NCI-H1694 (cell line): ENCODE measurements around the gene NLGN4X.

Experiments used
- DNase-seq: peaks from one replicate; lab custom pipeline; 2025; lab: John Stamatoyannopoulos, UW

Gene NLGN4X

DNA sequence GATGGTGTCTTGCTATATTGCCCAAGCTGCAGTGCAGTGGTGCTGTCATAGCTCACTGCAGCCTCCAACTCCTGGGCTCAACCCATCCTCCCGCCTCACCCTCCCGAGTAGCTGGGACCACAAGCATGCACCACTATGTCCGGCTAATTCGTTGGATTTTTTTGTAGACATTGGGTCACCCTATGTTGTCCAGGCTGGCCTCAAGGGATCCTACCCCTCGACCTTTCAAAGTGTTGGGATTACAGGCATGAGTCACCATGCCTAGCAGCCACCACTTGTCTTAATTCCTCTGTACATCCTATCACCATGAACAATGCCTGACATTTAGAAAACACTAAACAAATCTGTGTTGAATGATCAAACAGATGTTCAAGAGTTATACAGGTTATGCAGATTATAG is 76.7 kb downstream of the NLGN4X start:
- DNase-seq = no peak

DNA sequence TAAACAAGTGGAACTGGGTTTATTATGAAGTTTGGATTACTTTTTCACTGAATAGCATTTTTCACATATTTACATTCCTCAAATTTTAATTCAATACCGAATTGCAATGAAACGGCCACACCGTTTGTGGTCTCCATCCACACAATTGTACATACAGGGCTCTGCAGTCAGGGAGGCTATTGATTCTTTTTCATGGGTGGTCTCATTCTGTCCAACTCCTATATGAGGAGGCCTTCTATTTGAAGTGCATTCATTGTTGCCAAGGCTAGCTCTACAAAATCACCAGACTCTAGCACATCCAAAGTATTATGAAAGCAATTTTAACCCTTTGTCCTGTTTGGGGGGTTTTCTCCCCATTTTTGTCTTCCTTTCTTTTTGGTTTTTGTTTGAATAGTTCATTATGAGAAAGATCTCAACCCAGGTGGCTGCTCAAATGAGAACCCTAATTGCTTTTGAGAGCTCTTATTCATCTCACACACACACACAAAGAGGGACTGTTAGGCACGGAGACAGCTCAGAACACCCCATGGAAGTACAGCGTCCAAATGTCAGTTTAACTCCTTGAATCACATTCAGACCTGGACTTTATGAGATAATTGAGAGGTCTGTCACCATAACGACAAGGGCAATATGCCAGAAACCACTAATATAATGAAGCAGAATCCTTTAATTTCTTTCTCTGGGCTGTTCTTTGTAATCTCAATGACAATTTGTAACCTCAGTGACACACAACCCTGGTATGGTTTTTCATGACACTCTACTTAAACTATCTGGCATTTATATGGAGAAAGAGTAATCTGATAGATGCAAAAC is 79.4 kb downstream of the NLGN4X start:
- no peak for DNase-seq

DNA sequence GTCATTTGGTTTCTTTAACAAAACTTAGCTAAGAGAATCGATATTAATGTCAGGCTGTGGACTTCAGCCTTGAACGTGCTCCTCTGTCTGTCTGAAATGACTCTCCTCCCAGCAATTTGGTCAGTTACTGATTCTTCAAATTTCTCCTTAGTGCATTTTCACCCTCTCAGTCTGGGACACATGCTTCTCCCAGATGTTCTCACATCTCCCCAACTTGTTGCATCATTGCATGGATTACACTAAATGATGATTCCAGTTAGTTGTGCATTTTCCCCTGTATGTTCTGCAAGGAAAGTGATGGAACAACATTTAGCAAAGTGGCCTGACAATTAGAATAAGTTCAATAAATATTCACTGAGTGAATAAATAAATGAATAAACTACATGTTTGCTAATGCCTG is 94.4 kb downstream of the NLGN4X start:
- DNase-seq = no peak

DNA sequence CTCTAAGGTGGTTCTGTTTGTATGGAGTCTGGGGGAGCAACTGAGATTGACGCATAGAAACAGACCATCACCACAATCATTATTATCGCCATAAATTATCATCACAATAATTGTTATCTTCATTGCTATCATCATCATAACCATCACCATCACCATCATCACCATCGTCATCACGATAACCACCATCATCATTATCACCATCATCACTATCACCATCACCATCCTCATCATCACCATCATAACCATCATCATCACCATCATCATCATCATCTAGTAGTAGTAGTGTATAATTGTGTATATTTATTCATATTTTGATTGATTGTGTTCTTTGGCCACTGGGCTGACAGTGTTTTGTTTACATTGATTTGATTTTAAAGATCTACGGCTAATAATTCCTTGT is 95.7 kb downstream of the NLGN4X start:
- no peak for DNase-seq

DNA sequence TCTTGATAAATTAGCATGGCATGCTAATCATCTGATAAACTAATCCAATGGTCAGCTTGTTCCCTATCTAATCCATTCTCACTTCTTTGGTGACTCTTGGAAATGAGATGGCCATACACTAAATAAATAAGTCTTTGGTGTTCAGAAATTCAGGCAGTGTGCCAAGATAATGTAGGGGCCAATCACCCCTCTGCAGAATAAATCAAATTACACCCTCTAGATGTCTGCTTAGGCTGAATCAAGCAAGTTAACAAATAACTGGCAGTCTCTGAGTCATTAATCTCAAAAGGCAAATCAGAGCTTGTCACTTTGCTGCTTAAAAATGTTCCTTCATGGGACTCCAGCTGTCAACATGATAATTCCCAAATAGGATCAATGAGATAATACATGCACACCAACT is 97.4 kb downstream of the NLGN4X start:
- no peak for DNase-seq

DNA sequence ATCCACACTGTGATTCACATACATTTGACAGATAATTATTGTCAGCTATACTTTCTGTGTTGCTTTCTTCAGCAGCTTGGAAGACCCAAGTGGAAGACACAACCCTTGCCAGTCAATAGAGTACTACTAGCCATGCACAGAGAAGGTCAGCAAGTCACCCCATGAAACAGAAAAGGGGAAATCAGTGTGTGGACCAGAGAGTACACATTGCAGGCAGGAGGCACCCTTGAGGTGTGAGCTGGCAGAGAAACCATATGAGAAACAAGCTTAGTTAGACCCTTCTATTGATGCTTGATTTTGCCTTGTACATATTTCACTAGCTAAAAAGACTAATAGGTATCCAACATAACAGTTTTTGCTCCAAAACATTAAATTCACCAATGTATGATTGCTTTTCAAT is 99.5 kb downstream of the NLGN4X start:
- DNase-seq = no peak

DNA sequence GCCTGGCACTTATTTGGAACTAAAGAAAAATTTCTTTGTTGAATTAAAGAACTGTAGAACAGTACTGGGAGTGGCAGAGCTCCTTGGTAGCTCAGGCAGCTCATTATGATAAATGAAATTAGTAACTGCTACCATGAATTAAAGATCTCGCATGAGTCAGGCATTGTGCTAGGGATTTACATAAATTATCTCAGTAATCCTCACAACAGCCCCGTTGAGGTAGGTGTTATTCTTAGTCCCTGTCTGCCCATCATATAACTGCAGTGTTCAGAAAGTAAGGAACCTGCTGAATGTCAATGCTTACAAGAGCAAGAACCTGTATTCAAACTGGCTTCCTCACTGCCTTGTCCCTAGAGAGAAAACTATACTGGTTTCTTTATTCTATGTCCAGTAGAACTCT is 108.3 kb downstream of the NLGN4X start:
- DNase-seq = no peak

DNA sequence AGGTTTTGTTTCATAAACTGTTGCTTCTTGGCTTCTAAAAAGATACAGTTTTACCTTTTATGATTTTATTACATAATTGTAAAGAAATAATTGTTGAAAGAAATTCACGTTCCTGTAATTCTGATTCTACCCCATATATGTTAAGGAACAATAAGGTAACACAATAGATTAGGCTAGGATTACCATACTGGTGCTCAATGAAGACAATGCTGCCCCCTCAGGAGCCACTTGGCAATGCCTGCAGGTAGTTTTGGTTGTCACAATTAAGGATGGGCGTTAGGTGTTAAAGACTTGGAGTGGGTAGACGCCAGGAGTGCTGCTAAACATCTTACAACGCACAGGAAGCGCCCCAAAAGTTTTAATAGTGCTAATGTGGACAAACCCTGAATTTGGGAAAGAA is 133.2 kb downstream of the NLGN4X start:
- no peak for DNase-seq

DNA sequence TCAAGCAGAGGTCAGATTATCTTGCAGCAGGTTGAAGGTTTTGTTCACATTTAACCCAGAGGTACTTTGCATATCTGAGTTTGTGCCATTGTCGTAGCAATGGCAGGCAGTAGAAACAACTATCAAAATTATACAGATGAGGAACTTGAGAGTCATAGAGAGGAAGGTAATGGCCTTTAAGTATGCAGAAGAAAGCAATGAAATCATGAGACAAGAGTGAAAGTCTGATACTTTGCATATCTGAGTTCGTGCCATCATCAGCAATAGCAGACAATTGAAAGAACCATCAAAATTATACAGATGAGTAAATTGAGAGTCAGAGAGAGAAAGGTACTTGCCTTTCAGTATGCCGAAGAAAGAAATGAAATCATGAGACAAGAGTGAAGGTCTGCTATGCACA is 154.1 kb downstream of the NLGN4X start:
- DNase-seq = no peak

DNA sequence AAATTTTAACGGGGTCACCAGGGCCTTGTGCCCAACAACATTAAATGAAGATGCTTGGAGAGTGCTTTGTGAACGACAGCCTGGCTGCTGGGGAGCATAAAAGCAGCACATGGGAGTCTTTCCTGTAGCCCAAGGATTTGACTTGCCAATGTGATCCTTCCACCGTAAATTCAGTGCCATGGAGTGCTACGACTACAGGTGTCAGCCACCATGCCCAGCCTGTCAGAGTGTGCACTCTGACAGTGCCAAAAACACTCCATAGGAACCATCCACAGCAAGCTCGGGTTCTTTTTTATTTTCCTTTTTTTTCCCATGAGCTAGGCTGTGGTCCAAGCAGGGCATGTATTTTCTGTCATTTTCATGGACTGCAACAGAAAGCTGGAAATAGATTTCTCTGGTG is 156.9 kb downstream of the NLGN4X start:
- no peak for DNase-seq

DNA sequence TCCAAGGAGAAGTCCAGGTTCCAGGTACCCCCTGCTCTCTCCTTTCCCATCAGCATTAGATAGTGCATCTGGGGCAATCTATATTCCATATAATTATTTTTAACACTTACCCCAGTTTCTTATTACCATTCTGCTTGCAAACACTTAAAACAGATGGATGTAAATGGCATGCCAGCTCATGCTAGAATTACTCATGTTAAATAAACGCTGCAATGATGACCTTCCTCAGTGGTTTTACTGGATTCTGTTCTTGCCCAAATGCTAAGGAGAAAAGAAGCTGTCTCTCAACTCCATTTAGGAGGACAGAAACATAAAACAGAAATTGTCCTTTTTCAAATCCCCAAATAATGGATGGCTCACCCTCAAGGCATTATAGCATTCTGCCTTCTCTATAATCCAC is 161.1 kb downstream of the NLGN4X start:
- DNase-seq = no peak

DNA sequence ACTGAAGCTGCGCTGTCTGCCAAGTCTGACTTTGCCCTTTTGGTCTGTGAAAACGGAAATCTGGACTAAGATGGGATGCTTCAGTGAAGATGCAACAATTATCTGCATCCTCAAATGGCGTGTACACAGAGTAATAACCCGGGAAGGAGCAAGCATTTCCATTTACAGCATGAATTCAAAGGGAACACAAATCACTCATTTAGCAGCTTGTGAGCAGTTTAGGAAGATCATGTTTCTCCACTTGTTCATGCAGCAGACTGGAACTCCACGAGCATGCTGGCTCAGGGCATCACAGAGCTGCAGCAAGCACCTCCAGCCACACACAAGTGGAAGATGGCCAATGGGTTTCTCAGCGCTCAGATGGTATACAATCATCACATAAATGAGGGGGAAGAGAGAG is 175.5 kb downstream of the NLGN4X start:
- peak; percentile 4 for DNase-seq

DNA sequence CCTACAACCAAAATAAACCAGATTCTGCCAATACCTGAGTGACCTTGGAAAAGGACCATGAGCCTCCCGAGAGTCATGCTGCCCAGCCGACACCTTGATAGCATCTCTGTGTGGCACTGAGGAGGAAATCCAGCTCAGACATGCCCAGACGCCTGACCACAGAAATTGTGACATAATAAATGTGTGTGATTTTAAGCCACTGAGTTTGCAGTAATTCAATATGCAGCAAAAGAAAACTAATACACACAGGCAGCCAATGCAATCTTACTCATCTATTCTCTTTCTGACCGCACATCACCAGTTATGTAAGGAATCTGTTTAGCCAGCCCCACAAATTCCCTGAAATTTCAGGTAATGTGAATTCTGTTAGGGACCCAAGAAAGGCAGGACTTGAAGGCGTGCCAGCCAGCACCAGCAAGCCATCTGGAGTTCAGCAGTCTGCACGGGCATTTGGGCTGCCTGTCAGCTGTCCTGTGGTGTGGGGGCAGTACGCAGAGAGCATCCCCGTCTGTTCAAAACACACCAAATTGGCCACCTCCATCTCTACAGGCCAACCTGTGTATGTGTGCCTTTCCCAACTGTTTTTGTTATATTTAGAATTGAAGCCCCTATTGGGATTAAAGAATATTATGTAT is 176.4 kb downstream of the NLGN4X start:
- no peak for DNase-seq

DNA sequence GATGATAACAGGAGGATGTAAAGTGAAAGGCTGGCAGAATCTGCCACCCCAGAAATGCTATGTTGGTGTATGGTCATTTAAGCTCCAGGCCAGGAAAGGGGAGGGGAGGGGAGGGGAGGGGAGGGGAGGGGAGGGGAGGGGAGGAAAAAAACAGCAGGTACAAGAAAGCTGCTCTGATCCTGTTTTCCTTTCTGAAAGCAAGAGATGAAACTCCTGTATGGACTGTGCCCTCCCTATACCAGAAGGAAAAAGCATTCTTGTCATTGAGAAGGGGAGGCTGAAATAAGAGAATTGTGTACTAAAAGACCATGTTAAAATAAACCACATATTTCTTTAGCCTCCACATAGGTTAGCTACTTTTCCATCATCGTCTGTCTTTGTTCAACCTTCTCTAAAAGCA is 179.5 kb downstream of the NLGN4X start:
- DNase-seq = no peak

DNA sequence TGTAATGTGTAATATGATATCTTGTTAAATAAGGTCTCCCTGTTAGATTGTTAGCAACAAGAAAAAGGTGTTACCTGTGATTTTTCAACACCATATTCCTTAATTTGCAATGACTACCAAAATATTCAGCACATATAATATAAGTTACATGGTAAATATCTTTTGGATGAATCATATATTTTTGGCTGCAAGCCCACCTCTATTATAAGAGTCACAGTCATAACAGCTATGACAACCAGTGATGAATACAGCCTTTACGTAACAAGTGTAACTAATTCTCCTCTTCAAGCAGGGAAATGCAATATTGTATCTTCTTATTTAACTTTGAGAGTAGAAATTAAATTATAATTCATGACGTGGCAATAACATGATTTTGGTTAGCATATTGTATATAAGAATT is 187.0 kb downstream of the NLGN4X start:
- DNase-seq = no peak

DNA sequence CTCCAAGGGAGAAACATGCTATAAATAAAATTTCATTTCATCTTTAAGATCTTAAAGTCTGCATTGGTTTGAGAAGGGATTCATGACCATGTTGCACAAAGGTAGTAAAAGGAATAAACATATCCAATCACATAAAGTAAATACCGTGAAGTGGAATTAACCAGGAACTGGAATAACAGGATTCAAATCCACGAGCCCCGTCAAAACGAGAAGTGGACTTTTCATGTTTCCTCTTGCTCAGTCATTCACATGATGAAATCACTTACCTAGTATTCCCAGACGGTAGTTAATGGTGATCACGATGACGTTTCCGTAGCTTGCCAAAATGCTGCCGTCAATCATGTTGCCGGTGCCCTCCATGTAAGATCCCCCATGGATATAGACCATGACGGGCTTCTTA is 199.7 kb downstream of the NLGN4X start:
- DNase-seq = no peak

DNA sequence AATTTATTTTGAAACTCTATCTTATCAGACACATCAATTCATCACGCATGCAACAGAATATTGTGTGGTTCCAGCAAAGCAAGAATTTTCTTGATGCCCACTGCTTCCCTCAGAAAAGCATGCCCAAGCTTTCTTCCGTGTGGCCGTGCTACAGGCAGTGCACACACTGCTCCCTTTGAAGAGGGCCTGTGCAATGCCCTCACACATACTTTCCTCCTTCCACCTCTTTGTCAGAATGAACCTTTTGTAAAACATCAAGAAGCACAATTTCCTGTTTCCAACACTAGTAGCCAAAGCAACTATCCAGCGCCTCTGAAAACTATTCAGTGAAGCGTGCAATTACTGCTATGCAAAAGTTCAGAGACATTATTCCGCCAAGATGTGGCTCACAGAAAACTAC is 201.7 kb downstream of the NLGN4X start:
- no peak for DNase-seq

DNA sequence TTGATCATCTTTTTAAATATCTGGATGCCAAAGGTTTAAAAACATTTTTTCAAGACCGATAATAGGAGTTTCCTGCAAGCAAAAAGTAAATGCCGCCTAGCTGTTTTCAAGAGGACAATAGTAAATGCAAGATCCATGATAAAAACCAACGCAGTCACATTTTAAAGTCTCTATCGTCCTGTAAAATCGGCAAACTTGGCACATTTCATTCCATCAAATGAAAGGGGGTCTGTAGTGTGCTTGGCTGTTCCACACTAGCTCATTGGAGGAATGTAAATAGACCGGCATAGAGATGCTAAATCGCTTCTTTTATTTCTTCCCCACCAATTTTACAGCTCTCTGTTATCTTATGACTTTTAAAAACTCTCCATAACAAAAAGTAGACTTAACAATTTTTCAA is 202.2 kb downstream of the NLGN4X start:
- DNase-seq = no peak

DNA sequence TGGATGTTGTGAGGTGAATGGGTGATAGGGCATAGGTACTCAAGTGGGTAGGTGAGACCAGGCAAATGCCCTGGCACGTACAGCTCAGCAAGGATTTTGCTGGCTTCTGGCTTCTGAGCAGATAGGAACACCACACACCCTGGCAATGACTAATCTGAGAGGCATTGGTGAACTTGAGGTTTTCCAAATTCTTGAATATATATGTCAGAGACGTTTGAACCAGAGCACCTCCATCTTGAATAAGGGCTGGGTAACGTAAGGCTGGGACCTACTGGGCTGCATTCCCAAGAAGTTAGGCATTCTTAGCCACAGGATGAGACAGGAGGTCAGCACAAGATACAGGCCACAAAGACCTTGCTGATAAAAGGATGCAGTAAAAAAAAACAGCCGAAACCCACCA is 204.5 kb downstream of the NLGN4X start:
- DNase-seq = no peak

DNA sequence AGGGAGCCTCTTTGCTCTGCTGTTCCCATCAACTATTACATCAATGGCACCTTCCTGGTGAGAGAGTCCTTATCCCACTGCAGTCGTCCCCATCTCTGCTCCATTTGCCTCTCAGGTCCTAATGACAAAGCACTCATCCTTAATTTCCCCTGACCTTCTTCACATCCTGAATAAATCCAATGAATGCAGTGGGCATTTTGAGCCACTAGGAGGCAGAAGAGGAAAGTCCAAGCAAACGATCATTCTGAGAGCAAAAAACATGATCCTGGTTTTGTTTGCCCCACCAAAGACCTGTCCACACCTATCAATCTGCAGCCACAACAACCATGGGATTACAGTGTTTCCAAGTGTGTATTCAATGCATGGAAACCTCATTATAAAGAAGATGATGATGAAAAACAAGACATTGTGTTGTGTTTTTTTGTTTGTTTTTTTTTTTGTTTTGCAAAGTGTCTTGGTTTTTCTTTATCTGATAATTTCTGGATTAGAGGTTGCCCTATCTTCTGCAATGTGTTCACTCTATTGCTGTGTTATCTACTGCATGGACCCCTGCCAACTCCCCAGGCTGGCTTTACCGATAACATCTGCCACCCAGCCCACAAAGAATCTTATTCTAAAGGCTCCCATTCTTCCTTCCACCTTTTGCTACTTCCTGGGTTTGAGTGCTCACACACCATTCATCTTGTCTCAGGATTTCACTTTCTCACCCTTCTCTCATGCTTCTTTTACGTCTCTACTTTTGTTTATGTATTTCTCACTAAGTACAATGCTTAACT is 207.2 kb downstream of the NLGN4X start:
- peak; percentile 34 for DNase-seq

DNA sequence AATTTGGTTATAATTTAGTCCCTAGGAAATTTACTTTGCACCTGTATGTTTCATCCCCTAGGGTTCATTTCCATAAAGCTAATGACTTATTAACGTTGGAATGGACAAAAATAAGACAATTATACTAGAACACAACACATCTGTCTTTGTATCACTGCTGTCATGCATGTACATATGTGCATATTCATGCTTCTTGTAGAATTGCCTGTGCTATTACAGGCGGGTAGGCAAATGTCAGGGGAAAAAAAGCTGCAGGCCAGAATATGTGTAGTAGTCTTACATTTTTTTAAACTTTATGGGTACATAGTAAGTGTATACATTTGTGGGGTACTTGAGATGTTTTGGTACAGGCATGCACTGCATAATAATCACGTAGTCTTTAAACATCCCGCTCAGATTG is 209.6 kb downstream of the NLGN4X start:
- DNase-seq = no peak

DNA sequence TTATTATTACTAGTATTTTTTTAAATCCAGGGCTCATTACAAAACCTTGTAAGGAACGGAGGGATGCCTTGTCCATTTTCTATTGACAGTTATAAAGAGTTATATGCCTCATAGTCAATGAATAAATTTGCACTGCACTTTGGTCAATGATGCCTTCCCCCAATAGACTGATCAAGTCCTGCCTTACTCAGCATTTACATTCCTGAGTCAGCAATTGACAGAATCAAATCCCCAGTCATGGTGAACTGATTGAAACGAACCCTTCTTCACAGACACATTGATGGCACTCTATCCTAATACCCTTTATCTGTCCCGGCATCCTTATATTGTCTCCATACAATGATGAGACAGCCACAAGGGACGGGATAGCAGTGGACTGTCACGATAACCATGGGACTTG is 213.2 kb downstream of the NLGN4X start:
- DNase-seq = no peak

DNA sequence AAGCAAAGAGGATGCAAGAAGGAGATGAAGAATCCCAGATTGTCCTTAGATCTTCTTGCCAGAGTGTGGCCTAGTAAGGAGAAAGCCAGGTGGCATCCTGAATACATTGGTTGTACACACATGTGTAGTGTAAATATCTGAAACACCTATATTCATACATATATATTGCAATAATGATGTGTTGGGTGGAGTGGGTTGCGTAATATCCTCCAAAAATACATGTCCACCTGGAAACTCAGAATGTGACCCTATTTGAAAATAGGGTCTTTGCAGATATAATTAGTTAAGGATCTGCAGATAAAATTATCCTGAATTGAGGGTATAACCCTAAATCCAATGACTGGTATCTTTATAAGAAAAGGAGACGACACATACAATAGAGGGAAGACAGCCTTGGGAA is 216.3 kb downstream of the NLGN4X start:
- no peak for DNase-seq
